Progenitor cell of endocrine pancreas (in vitro differentiated cells): Measurements from ENCODE around the gene CHRNA3. TPM values are rescaled to one million over a fixed set of nuclear protein-coding genes. Genes with fewer than 3 reads are reported as not detected.
"Not testable (repeated sequence)": the region's sequence is repeated elsewhere in the genome, so short reads cannot be mapped to it uniquely, and the experiment has no call there.

Experiments
- DNase-seq: peaks from one replicate; pipeline ENCODE4 v3.0.0; 2021; ENCODE audit warnings: low spot score; ENCODE audit not compliant: unreplicated experiment
- H3K27ac Mint-ChIP-seq: 2 replicates; pipeline ENCODE4 v1.8.0; 2021; ENCODE audit warnings: mild to moderate bottlenecking, moderate library complexity, mixed read lengths
- H3K27me3 Mint-ChIP-seq: 2 replicates; pipeline ENCODE4 v1.8.0; 2021; ENCODE audit warnings: mixed read lengths
- H3K36me3 Mint-ChIP-seq: 2 replicates; pipeline ENCODE4 v1.8.0; 2022; ENCODE audit warnings: mixed read lengths; ENCODE audit not compliant: insufficient read depth
- H3K4me1 Mint-ChIP-seq: 2 replicates; pipeline ENCODE4 v1.8.0; 2021; ENCODE audit warnings: low read depth, mixed read lengths
- H3K4me3 Mint-ChIP-seq: 2 replicates; pipeline ENCODE4 v1.8.0; 2021; ENCODE audit warnings: low read depth, mild to moderate bottlenecking, moderate library complexity, mixed read lengths
- H3K9me3 Mint-ChIP-seq: 2 replicates; pipeline ENCODE4 v1.8.0; 2021; ENCODE audit warnings: low read depth, mixed read lengths
- CTCF ChIP-seq: fragments of 200-600 bp; sonication (generic); IDR thresholded peaks from one replicate; pipeline ENCODE4 v1.5.0; 2021; ENCODE audit warnings: antibody characterized with exemption, mild to moderate bottlenecking; ENCODE audit not compliant: unreplicated experiment
- total RNA-seq: library from RNA; stranded (reverse); gene quantifications from 2 replicates; pipeline ENCODE4 v1.2.1, GENCODE V29; 2021

The CHRNA3 gene
- total RNA-seq, 1 donor from 2014 or later, result 0.29 TPM

DNA sequence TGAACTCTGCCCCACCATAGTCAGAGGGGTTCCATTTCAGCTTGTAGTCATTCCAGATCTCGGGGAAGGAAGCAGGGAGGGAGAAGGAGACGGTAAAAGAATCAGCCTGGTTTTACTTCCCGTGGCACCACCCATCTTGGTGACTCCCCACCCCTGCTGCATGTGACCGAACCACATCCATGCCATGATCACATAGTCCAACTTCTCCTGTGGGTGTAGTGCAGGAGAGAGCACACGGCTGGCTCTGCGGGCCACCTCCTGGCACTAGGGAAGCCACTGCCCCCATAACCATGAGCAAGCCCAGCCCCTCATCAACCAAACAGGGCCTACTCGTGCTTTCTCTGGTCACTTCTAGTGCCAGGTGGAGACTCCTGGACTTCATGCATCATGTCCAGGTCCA is 3.7 kb downstream of the CHRNA3 start:
- no peak for TF ChIP-seq CTCF
- H3K9me3 Mint-ChIP-seq, result no peaks in the 10 kb centered on the region

DNA sequence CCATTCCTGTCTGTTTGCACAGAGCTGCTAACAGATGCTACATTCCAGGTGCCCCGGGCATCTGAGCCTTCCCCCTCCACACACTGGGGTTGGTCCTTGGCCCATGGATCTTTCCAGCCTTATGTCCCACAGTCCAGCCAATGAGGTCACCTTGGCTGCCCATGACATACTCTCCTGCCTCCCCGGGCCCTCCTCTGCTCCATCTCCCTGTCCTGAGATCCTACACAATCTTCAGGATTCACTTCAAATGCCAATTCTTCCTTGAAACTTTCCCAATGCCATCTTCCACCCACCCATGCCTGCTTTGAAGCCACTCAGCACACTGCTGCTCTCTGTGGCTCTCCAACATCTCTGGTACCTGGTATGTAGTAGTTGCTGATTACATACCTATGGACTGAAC is 4.3 kb downstream of the CHRNA3 start:
- H3K27me3 Mint-ChIP-seq, result peaks cover 29% of the 10 kb centered on the region
- no peaks in the 10 kb centered on the region for H3K4me1 Mint-ChIP-seq
- peak; percentile 3 for DNase-seq
- H3K4me3 Mint-ChIP-seq, result no peak overlapping the region
- no peak overlapping the region for H3K27ac Mint-ChIP-seq
- H3K36me3 Mint-ChIP-seq, result no peaks in the 10 kb centered on the region
- TF ChIP-seq CTCF, result no peak
- H3K9me3 Mint-ChIP-seq, result no peaks in the 10 kb centered on the region

More for the DNA sequence above, 3.7 kb downstream of the CHRNA3 start:
- Mint-ChIP-seq H3K27me3 (peaks cover 34% of the 10 kb centered on the region), H3K4me3 (no peak overlapping the region), H3K36me3 (no peaks in the 10 kb centered on the region), H3K4me1 (no peaks in the 10 kb centered on the region), H3K27ac (no peak overlapping the region)
- no peak for DNase-seq

GRCh38 chr15:78615151-78615589 is 5.6 kb downstream of the CHRNA3 start:
- no peaks in the 10 kb centered on the region for H3K36me3 Mint-ChIP-seq
- no peak overlapping the region for H3K27ac Mint-ChIP-seq
- no peaks in the 10 kb centered on the region for H3K4me1 Mint-ChIP-seq
- H3K9me3 Mint-ChIP-seq, result no peaks in the 10 kb centered on the region
- peaks cover 22% of the 10 kb centered on the region for H3K27me3 Mint-ChIP-seq
- TF ChIP-seq CTCF, result no peak
- H3K4me3 Mint-ChIP-seq, result no peak overlapping the region
- DNase-seq, result no peak

GRCh38 chr15:78614021-78614420 is 6.8 kb downstream of the CHRNA3 start:
- Mint-ChIP-seq H3K4me3 (no peak overlapping the region), H3K4me1 (no peaks in the 10 kb centered on the region), H3K36me3 (no peaks in the 10 kb centered on the region), H3K27me3 (peaks cover 11% of the 10 kb centered on the region), H3K27ac (no peak overlapping the region), H3K9me3 (no peaks in the 10 kb centered on the region)
- TF ChIP-seq CTCF, result no peak
- DNase-seq, result no peak

DNA sequence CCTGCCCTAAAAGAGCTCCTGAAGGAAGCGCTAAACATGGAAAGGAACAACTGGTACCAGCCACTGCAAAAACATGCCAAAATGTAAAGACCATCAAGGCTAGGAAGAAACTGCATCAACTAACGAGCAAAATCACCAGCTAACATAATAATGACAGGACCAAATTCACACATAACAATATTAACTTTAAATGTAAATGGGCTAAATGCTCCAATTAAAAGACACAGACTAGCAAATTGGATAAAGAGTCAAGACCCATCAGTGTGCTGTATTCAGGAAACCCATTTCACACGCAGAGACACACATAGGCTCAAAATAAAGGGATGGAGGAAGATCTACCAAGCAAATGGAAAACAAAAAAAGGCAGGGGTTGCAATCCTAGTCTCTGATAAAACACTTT is 11.2 kb downstream of the CHRNA3 start:
- not testable (repeated sequence) for H3K4me3 Mint-ChIP-seq, H3K4me1 Mint-ChIP-seq, H3K27me3 Mint-ChIP-seq, DNase-seq, H3K9me3 Mint-ChIP-seq, H3K27ac Mint-ChIP-seq, H3K36me3 Mint-ChIP-seq

- peaks cover 5% of the 10 kb centered on the region for H3K27me3 Mint-ChIP-seq
- H3K4me3 Mint-ChIP-seq, result no peak overlapping the region
- no peak for DNase-seq
- no peaks in the 10 kb centered on the region for H3K4me1 Mint-ChIP-seq
- TF ChIP-seq CTCF, result no peak
- H3K27ac Mint-ChIP-seq, result no peak overlapping the region
- no peaks in the 10 kb centered on the region for H3K36me3 Mint-ChIP-seq
- H3K9me3 Mint-ChIP-seq, result no peaks in the 10 kb centered on the region
Measured at GRCh38 chr15:78605680-78606079, 15.1 kb downstream of the CHRNA3 start.
